Endothelial cell of umbilical vein (primary cell): Measurements from ENCODE around the gene PI4KA. TPM values are rescaled to one million over a fixed set of nuclear protein-coding genes. Genes with fewer than 3 reads are reported as not detected.

Source experiments
- BruUV-seq: library from RNA; stranded (reverse); fragments of 400-500 nt; replicated peaks from 2 replicates; lab custom pipeline; 2021; lab: Mats Ljungman, UMichigan
- CTCF ChIA-PET: fragments of 300-600, 350-600 bp; sonication (Branson Sonifier 250); formaldehyde crosslinking; loops from one replicate; lab custom pipeline; 2021; ENCODE audit warnings: antibody characterized with exemption, inconsistent platforms; lab: Charles Lee
- POLR2A ChIA-PET: fragments of 300-600, 350-600 bp; sonication (Branson Sonifier 250); formaldehyde crosslinking; loops from one replicate; lab custom pipeline; 2021; ENCODE audit warnings: antibody characterized with exemption, inconsistent platforms; lab: Charles Lee
- DNase-seq: peaks from one replicate; pipeline ENCODE4 v3.0.0-alpha.2; 2011; ENCODE audit warnings: low read depth, low spot score
- FAIRE-seq: peaks from 2 replicates; lab custom pipeline; 2011; peaks lifted over from hg19 to GRCh38; lab: Jason Lieb, UNC
- H2AFZ ChIP-seq: 2 replicates; pipeline ENCODE4 v1.6.0; 2012; ENCODE audit warnings: low read depth, low read length, control low read depth, inconsistent platforms
- H3K27ac ChIP-seq: 2 replicates; pipeline ENCODE4 v1.5.1; 2011; ENCODE audit warnings: low read depth, mild to moderate bottlenecking, control low read depth, low read length, moderate library complexity; ENCODE audit not compliant: insufficient read depth
- H3K27me3 ChIP-seq, 2 experiments: 2 replicates each; pipeline versions ENCODE4 v1.6.0 to v1.6.1; 2011; ENCODE audit warnings: low read length in 2 of 2, mixed read lengths in 1 of 2; ENCODE audit not compliant: control insufficient read depth in 2 of 2, insufficient read depth in 2 of 2
- H3K36me3 ChIP-seq, 2 experiments: 2 replicates in 1 of 2; 3 replicates in 1 of 2; pipeline ENCODE4 v1.5.1; 2011; ENCODE audit warnings: low read length in 2 of 2, mild to moderate bottlenecking in 1 of 2, moderate library complexity in 1 of 2; ENCODE audit not compliant: control insufficient read depth in 2 of 2, insufficient read depth in 2 of 2; ENCODE audit errors: extremely low read depth in 1 of 2
- H3K4me1 ChIP-seq: 3 replicates; pipeline ENCODE4 v1.5.1; 2011; ENCODE audit warnings: mild to moderate bottlenecking, low read length; ENCODE audit not compliant: control insufficient read depth, insufficient read depth; ENCODE audit errors: extremely low read depth
- H3K4me2 ChIP-seq: 2 replicates; pipeline ENCODE4 v1.6.1; 2011; ENCODE audit warnings: low read length, control low read depth, mixed read lengths; ENCODE audit not compliant: insufficient read depth
- H3K4me3 ChIP-seq, 3 experiments: fragments of 200-600 bp in 1 of 3; sonication (generic), shearing (Covaris generic) in 1 of 3; replicated peaks in 1 of 3; 2 replicates each; pipeline ENCODE4 v1.5.1; 2011 to 2016; ENCODE audit warnings: control low read depth in 3 of 3, low read length in 3 of 3, mild to moderate bottlenecking in 2 of 3, inconsistent platforms in 1 of 3, low read depth in 1 of 3, moderate library complexity in 1 of 3; ENCODE audit not compliant: insufficient read depth in 1 of 3
- H3K79me2 ChIP-seq: 2 replicates; pipeline ENCODE4 v1.6.0; 2012; ENCODE audit warnings: low read length, inconsistent platforms; ENCODE audit not compliant: control insufficient read depth, insufficient read depth
- H3K9ac ChIP-seq: replicated peaks from 2 replicates; pipeline ENCODE3; 2011; ENCODE audit warnings: low read length, control low read depth; ENCODE audit not compliant: insufficient read depth; ENCODE audit errors: extremely low read depth
- H3K9me1 ChIP-seq: replicated peaks from 3 replicates; pipeline ENCODE4 v1.6.0; 2011; ENCODE audit warnings: mild to moderate bottlenecking, low read length; ENCODE audit not compliant: control insufficient read depth, insufficient read depth; ENCODE audit errors: extremely low read depth
- H3K9me3 ChIP-seq: replicated peaks from 2 replicates; pipeline ENCODE4 v1.5.1; 2012; ENCODE audit warnings: low read length, inconsistent platforms; ENCODE audit not compliant: control insufficient read depth, insufficient read depth
- H4K20me1 ChIP-seq: replicated peaks from 2 replicates; pipeline ENCODE3; 2011; ENCODE audit warnings: mild to moderate bottlenecking, low read length; ENCODE audit not compliant: control insufficient read depth, insufficient read depth; ENCODE audit errors: extremely low read depth
- CTCF ChIP-seq, 2 donors: IDR thresholded peaks; 1 replicate in 1 of 2; 2 replicates in 1 of 2; pipeline ENCODE4 v1.5.1; 2011; ENCODE audit warnings: low read length in 2 of 2, mild to moderate bottlenecking in 2 of 2, moderate library complexity in 2 of 2, control low read depth in 1 of 2, inconsistent platforms in 1 of 2, low read depth in 1 of 2; ENCODE audit not compliant: insufficient read depth in 1 of 2; ENCODE audit errors: extremely low read depth in 1 of 2
- EZH2 ChIP-seq: IDR thresholded peaks from 2 replicates; pipeline ENCODE4 v1.6.1; 2012; ENCODE audit warnings: borderline replicate concordance, low read depth, mild to moderate bottlenecking, moderate library complexity, low read length, inconsistent platforms; ENCODE audit not compliant: severe bottlenecking
- FOS ChIP-seq: IDR thresholded peaks from 2 replicates; pipeline ENCODE4 v1.6.1; 2011; ENCODE audit warnings: mild to moderate bottlenecking, low read length, moderate library complexity, borderline replicate concordance; ENCODE audit not compliant: insufficient read depth
- GATA2 ChIP-seq: IDR thresholded peaks from 2 replicates; pipeline ENCODE4 v1.7.0; 2011; ENCODE audit warnings: low read depth, mild to moderate bottlenecking, moderate library complexity, mixed read lengths, low read length; ENCODE audit not compliant: insufficient read length, insufficient read depth
- JUN ChIP-seq: IDR thresholded peaks from 2 replicates; pipeline ENCODE4 v1.6.1; 2011; ENCODE audit warnings: borderline replicate concordance, low read depth; ENCODE audit not compliant: insufficient read length, insufficient read depth
- MAX ChIP-seq: IDR thresholded peaks from 2 replicates; pipeline ENCODE4 v1.6.1; 2011; ENCODE audit not compliant: insufficient read depth, insufficient read length
- MYC ChIP-seq: IDR thresholded peaks from one replicate; pipeline ENCODE4 v1.6.1; 2011; ENCODE audit warnings: mild to moderate bottlenecking, low read depth, low read length
- POLR2A ChIP-seq: IDR thresholded peaks from 2 replicates; pipeline ENCODE4 v1.6.1; 2012; ENCODE audit warnings: low read depth, mild to moderate bottlenecking, control low read depth, low read length
- POLR2AphosphoS5 ChIP-seq: IDR thresholded peaks from 2 replicates; pipeline ENCODE4 v1.6.1; 2012; ENCODE audit warnings: low read depth, mild to moderate bottlenecking, control low read depth, low read length, moderate library complexity; ENCODE audit not compliant: insufficient read depth
- dilution Hi-C: fragments of 300-500 bp; cut with MboI; formaldehyde crosslinking; loops from one replicate; pipeline ENCODE4 v1.15.0; 2019; ENCODE audit warnings: low sequenced_read_pairs; ENCODE audit not compliant: extremely low pct_ligation_motif_present
- intact Hi-C: fragments of 100-400 bp; cut with micrococcal nuclease; formaldehyde crosslinking; loops from one replicate; pipeline ENCODE4 v1.10.0; 2022
- polyA plus RNA-seq, 4 experiments: library from polyadenylated mRNA; depleted of rRNA in 3 of 4; stranded (reverse) in 3 of 4; unstranded in 1 of 4; fragments of >200 nt; gene quantifications; 2 replicates each; pipeline versions ENCODE4 v1.2.1 to v1.2.3, GENCODE V29; 2011 to 2012; ENCODE audit warnings: missing spikeins in 1 of 4
- total RNA-seq: library from RNA; stranded (reverse); gene quantifications from 2 replicates; pipeline ENCODE4 v1.2.3, GENCODE V29; 2021

Gene PI4KA
- total and polyA plus RNA-seq, 2 donors (not counting 3 experiments of a cell fraction or from before 2014, with no cell fraction given) = 28.9 to 56.4 TPM

- H3K27ac ChIP-seq = no peak overlapping the region
- intact Hi-C loops (no loop called here), dilution Hi-C loops (no loop called here)
- BruUV-seq = no TSS peak
- no peak for FAIRE-seq
- peaks cover 2 to 3% of the 10 kb centered on the region in 2 experiments for H3K27me3 ChIP-seq
- no peaks in the 10 kb centered on the region for H3K79me2 ChIP-seq
- TF ChIP-seq POLR2AphosphoS5 (no peak), CTCF (IDR thresholded peaks at IDR 0.05; ENCODE audit: extremely low read depth in 1 of 2, insufficient read depth in 1 of 2, low read depth in 1 of 2, low read length in 2 of 2) (no peak), EZH2 (no peak), MYC (no peak), FOS (no peak), MAX (no peak), JUN (no peak), GATA2 (no peak), POLR2A (no peak)
- H3K4me1 ChIP-seq = no peaks in the 10 kb centered on the region
- ChIA-PET CTCF (interaction anchor here (0.7 to 1.3 kb wide), 2 partner anchors 13 to 19 kb away, joined by 3 to 5 read pairs; no protein-coding TSS in a partner anchor), POLR2A (no interaction called here)
- H4K20me1 ChIP-seq = no peaks in the 10 kb centered on the region
- H3K9me1 ChIP-seq = no peaks in the 10 kb centered on the region
- H3K36me3 ChIP-seq = no peaks in the 10 kb centered on the region
- H3K4me3 ChIP-seq = no peak overlapping the region
- no peaks in the 10 kb centered on the region for H3K9me3 ChIP-seq
- H3K4me2 ChIP-seq = no peak overlapping the region
- no peak overlapping the region for H3K9ac ChIP-seq
- H2AFZ ChIP-seq = no peak overlapping the region
- no peak for DNase-seq
Measured at GRCh38 chr22:20904008-20904979, 45.7 kb upstream of the PI4KA start.
